MCF 10A (cell line): Measurements from ENCODE around the gene SLMAP. TPM values are rescaled to one million over a fixed set of nuclear protein-coding genes. Genes with fewer than 3 reads are reported as not detected.
A peak's percentile ranks its signal among the peaks of the same experiment; 100 is the strongest.

Source experiments
- BruUV-seq: library from RNA; stranded (reverse); fragments of 400-500 nt; replicated peaks from 2 replicates; lab custom pipeline; 2021; lab: Mats Ljungman, UMichigan
- CTCF ChIA-PET: fragments of 300-600 bp; sonication (Branson Sonifier 250); formaldehyde crosslinking; extraction: SDS; loops from one replicate; lab custom pipeline; 2021; ENCODE audit warnings: antibody characterized with exemption, inconsistent platforms; lab: Yijun Ruan, JAX
- POLR2A ChIA-PET: fragments of 300-600, 350-650 bp; sonication (Branson Sonifier 250); formaldehyde crosslinking; extraction: SDS; loops from one replicate; lab custom pipeline; 2020; ENCODE audit warnings: antibody characterized with exemption, inconsistent platforms; lab: Yijun Ruan, JAX
- DNase-seq: peaks from one replicate; pipeline ENCODE4 v3.0.0-alpha.2; 2018; ENCODE audit not compliant: unreplicated experiment
- H3K27ac Mint-ChIP-seq: one replicate; pipeline ENCODE4 v1.8.0; 2022; ENCODE audit warnings: mild to moderate bottlenecking, low read depth, mixed read lengths; ENCODE audit not compliant: unreplicated experiment
- H3K27me3 Mint-ChIP-seq: one replicate; pipeline ENCODE4 v1.8.0; 2022; ENCODE audit warnings: mixed read lengths; ENCODE audit not compliant: insufficient read depth, unreplicated experiment
- H3K36me3 Mint-ChIP-seq: one replicate; pipeline ENCODE4 v1.8.0; 2022; ENCODE audit warnings: mild to moderate bottlenecking, moderate library complexity, mixed read lengths; ENCODE audit not compliant: insufficient read depth, unreplicated experiment
- H3K4me1 Mint-ChIP-seq: one replicate; pipeline ENCODE4 v1.8.0; 2022; ENCODE audit warnings: mixed read lengths; ENCODE audit not compliant: insufficient read depth, unreplicated experiment
- H3K4me3 Mint-ChIP-seq: one replicate; pipeline ENCODE4 v1.8.0; 2022; ENCODE audit warnings: mild to moderate bottlenecking, moderate library complexity, mixed read lengths; ENCODE audit not compliant: unreplicated experiment
- H3K9me3 Mint-ChIP-seq: one replicate; pipeline ENCODE4 v1.8.0; 2022; ENCODE audit warnings: mixed read lengths; ENCODE audit not compliant: unreplicated experiment
- intact Hi-C: fragments of 100-400 bp; cut with micrococcal nuclease; formaldehyde crosslinking; loops from 2 replicates; pipeline ENCODE4 v1.14.1; 2022
- total RNA-seq: library from RNA; stranded (reverse); gene quantifications from 2 replicates; pipeline ENCODE4 v1.2.3, GENCODE V29; 2022
- TF ChIP-seq, protein P1 (sequence below): fragments of 200-600 bp; IDR thresholded peaks from one replicate; pipeline ENCODE4 v1.8.0; 2022; ENCODE audit warnings: antibody characterized with exemption, mild to moderate bottlenecking; ENCODE audit not compliant: unreplicated experiment

SLMAP gene
- total RNA-seq, 1 experiment from 2014 or later, result 77.9 TPM

DNA sequence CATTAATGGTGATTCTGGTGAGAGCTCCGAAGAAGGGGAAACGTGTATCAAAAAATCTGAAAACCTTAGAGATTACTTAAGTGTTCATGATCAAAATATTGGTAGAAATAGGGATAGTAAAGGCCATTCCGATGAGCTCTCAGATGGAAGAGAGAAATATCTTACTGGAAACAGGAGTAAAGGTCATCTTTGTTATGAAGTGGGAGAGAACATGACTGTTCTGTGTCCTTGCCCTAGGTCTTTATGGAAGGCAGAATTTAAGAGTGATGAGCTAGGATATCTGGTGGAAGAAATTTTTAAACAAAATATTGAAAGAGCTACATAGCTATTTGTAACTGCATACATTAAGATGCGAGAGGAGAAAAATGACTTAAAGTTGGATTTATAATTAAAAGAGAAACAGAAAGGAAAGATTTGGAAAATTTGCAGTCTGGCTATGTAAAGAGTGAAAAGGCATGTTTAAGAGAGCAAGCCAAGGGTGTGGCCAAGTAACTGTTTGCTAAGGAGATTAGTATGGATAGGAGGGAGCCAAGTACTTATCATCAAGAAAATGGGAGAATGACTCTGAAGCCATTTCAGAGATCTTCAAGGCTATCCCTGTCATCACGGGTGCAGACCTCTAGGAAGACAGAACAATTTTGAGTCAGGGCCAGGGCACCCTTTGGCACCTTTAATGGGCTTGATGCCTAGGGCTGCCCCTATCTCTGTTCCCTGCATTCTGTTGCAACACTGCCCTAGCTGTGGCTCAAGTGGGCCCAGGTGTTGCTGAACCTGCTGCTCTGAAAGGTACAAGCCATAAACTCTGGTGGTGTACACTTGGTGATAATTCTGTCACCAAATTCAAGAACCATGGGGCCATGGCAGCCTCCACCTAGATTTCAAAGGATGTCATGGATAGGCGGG, 27.3 kb downstream of the SLMAP start:
- Mint-ChIP-seq H3K4me3 (no peak overlapping the region), H3K36me3 (peaks cover 5% of the 10 kb centered on the region), H3K9me3 (no peaks in the 10 kb centered on the region), H3K27me3 (no peaks in the 10 kb centered on the region), H3K4me1 (peaks cover 33% of the 10 kb centered on the region), H3K27ac (peak overlapping the region; percentile 1)
- ChIA-PET POLR2A (interaction anchor here (0.8 to 2.1 kb wide), 10 partner anchors 8 to 187 kb away, joined by 3 to 12 read pairs (median 4); no protein-coding TSS in a partner anchor), CTCF (interaction anchor here (0.6 to 2.3 kb wide), 5 partner anchors 10 to 672 kb away, joined by 3 to 7 read pairs (median 4); no protein-coding TSS in a partner anchor)
- TF ChIP-seq, protein P1, sequence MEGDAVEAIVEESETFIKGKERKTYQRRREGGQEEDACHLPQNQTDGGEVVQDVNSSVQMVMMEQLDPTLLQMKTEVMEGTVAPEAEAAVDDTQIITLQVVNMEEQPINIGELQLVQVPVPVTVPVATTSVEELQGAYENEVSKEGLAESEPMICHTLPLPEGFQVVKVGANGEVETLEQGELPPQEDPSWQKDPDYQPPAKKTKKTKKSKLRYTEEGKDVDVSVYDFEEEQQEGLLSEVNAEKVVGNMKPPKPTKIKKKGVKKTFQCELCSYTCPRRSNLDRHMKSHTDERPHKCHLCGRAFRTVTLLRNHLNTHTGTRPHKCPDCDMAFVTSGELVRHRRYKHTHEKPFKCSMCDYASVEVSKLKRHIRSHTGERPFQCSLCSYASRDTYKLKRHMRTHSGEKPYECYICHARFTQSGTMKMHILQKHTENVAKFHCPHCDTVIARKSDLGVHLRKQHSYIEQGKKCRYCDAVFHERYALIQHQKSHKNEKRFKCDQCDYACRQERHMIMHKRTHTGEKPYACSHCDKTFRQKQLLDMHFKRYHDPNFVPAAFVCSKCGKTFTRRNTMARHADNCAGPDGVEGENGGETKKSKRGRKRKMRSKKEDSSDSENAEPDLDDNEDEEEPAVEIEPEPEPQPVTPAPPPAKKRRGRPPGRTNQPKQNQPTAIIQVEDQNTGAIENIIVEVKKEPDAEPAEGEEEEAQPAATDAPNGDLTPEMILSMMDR, result no peak
- DNase-seq, result no peak
- no TSS peak for BruUV-seq
- intact Hi-C loops, result no loop called here

DNA sequence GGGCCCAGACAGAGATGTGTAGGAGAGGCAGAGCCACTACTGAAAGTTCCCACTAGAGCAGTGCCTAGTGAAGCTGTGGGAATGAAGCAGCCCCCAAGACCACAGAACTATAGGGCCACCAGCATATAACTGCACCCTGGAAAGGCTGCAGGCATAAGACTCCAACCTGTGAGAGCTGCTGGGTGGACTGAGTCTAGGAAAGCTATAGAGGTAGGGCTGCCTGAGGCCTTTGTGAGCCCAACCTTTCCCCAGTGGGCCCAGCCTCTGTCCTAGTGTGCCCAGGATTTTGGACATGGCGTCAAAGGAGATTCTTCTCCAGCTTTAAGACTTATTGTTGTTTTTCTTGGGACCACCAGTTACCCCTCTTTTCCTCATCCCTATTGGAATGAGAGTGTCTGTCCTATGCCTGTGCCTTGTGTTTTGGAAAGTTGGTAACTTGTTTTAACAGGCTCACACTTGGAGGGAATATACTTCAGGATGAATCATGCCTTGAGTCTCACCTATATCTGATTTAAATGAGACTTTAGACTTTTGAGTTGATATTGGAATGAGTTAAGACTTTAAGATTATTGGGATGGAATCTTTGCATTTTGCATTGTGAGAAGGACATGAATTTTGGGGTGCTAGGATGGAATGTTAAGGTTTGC, 28.1 kb downstream of the SLMAP start:
- TF ChIP-seq, protein P1, result no peak
- H3K27ac Mint-ChIP-seq, result no peak overlapping the region
- peaks cover 26% of the 10 kb centered on the region for H3K4me1 Mint-ChIP-seq
- no peaks in the 10 kb centered on the region for H3K27me3 Mint-ChIP-seq
- POLR2A ChIA-PET, result interaction anchor here (1.0 to 2.1 kb wide), 5 partner anchors 15 to 188 kb away, joined by 3 to 12 read pairs (median 3); partner anchors contain the start of genes ARF4 and SLMAP
- DNase-seq, result peak; percentile 19
- no TSS peak for BruUV-seq
- intact Hi-C loops, result no loop called here
- H3K36me3 Mint-ChIP-seq, result peaks cover 5% of the 10 kb centered on the region
- CTCF ChIA-PET, result interaction anchor here (1.5 kb wide), 1 partner anchor 72 kb away, joined by 4 read pairs; no protein-coding TSS in a partner anchor
- no peaks in the 10 kb centered on the region for H3K9me3 Mint-ChIP-seq
- no peak overlapping the region for H3K4me3 Mint-ChIP-seq

DNA sequence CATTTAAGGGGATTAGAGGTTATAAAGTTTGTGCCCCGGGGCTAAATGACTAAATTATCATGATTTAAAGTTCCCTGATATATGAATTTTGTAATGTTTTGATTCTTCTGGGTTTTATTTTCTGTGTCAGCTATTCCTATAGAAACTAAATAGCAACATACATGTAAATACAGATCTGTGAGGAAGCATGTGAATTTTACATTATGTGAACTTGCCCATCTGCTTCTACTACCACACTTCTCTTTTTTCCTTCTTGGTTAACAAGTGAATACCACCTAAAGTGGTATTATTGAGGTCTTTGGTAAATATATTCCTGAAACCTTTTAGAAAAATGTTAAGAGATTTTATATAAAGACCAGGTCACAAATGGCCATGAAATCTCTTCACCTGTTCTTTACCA, 29.3 kb downstream of the SLMAP start:
- peaks cover 26% of the 10 kb centered on the region for H3K4me1 Mint-ChIP-seq
- intact Hi-C loops, result no loop called here
- H3K27ac Mint-ChIP-seq, result no peak overlapping the region
- H3K27me3 Mint-ChIP-seq, result no peaks in the 10 kb centered on the region
- H3K4me3 Mint-ChIP-seq, result no peak overlapping the region
- TF ChIP-seq, protein P1, result no peak
- BruUV-seq, result no TSS peak
- H3K36me3 Mint-ChIP-seq, result peaks cover 5% of the 10 kb centered on the region
- DNase-seq, result no peak
- ChIA-PET POLR2A (interaction anchor here (1.0 to 2.2 kb wide), 6 partner anchors 11 to 189 kb away, joined by 3 to 9 read pairs (median 4); partner anchors contain the start of gene ARF4), CTCF (interaction anchor here (1.0 to 1.2 kb wide), 2 partner anchors 13 to 41 kb away, joined by 3 to 4 read pairs; no protein-coding TSS in a partner anchor)
- no peaks in the 10 kb centered on the region for H3K9me3 Mint-ChIP-seq
